Body of pancreas (tissue), 4 donors: ENCODE measurements around the gene CDH11. TPM values are rescaled to one million over a fixed set of nuclear protein-coding genes. Genes with fewer than 3 reads are reported as not detected.

Source experiments
- ATAC-seq: fragments of 150-250 bp; one replicate; pipeline ENCODE4 v1.9.1; 2016
- DNase-seq, 4 donors: peaks; one replicate each; pipeline ENCODE4 v3.0.0-alpha.2; 2019
- H3K27ac ChIP-seq, 4 donors: fragments of 200-600 bp; sonication (generic); 1 replicate in 3 of 4; 2 replicates in 1 of 4; pipeline versions ENCODE4 v1.5.1 to v1.6.1; 2016 to 2019; ENCODE audit warnings: mild to moderate bottlenecking in 1 of 4, mixed read lengths in 1 of 4, moderate library complexity in 1 of 4
- H3K27me3 ChIP-seq, 2 donors: fragments of 200-600 bp; sonication (generic); one replicate each; pipeline ENCODE4 v1.6.0; 2016; ENCODE audit warnings: mild to moderate bottlenecking in 1 of 2
- H3K36me3 ChIP-seq, 2 donors: fragments of 200-600 bp; sonication (generic); replicated peaks in 1 of 2; 2 replicates each; pipeline ENCODE4 v1.5.1; 2016; ENCODE audit warnings: low read depth in 2 of 2; ENCODE audit not compliant: insufficient read depth in 1 of 2
- H3K4me1 ChIP-seq: fragments of 200-600 bp; sonication (generic); one replicate; pipeline ENCODE4 v1.6.0; 2016
- H3K4me3 ChIP-seq, 2 donors: fragments of 200-600 bp; sonication (generic); 1 replicate in 1 of 2; 2 replicates in 1 of 2; pipeline ENCODE4 v1.5.1; 2016 to 2019
- H3K9me3 ChIP-seq, 3 donors: fragments of 200-600 bp; sonication (generic); 1 replicate in 2 of 3; 2 replicates in 1 of 3; pipeline ENCODE4 v1.5.1; 2016
- CTCF ChIP-seq, 7 experiments: fragments of 450-650 bp in 4 of 7; fragments of 200-600 bp in 3 of 7; sonication (generic) in 3 of 7; IDR thresholded peaks; one replicate each; pipeline ENCODE4 v1.5.1; 2016 to 2019; ENCODE audit warnings: antibody characterized with exemption in 7 of 7
- POLR2A ChIP-seq, 3 donors: fragments of 450-650 bp; IDR thresholded peaks; one replicate each; pipeline ENCODE4 v1.6.1; 2016; ENCODE audit warnings: antibody characterized with exemption in 3 of 3, mild to moderate bottlenecking in 2 of 3
- WGBS, 2 donors: methylation state at CpG; one replicate each; pipeline ENCODE4 v1.1.5; 2017; 5-methylcytosine and 5-hydroxymethylcytosine counted together
- intact Hi-C: fragments of 100-400 bp; cut with DNase I; formaldehyde crosslinking; loops from one replicate; pipeline ENCODE4 v1.15.1; 2023
- total RNA-seq, 2 donors: library from RNA; depleted of rRNA; stranded (reverse); fragments of >200 nt; gene quantifications; one replicate each; pipeline ENCODE4 v1.1.0, GENCODE V29; 2016

CDH11 gene
- total RNA-seq, 2 donors from 2014 or later: 8.6 to 17.6 TPM

- H3K4me3 ChIP-seq: no peak overlapping the region
- TF ChIP-seq POLR2A (IDR thresholded peaks at IDR 0.05): no peak
- no peak for TF ChIP-seq CTCF (IDR thresholded peaks at IDR 0.05)
- intact Hi-C loops: no loop called here
Observed at GRCh38 chr16:65070831-65071432, 50.9 kb downstream of the CDH11 start.

DNA sequence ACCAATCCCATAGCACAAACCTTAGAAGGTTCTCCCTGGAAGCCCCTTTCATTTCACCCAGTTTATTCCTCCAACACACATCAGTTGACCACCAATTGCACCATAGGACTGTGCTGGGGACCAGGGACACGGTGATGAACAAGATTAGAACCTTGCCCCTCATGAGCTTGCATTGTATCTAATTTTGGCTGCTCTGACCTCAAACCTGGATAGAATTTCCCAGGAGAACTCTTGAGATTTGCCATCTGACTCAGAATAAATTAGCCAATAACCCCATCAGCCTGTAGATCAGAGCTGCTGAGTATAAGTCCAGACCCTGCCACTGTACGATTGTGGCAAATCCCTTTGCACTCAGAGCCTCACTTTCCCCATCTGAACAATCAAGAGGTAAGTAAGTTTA is 52.1 kb downstream of the CDH11 start:
- Histone ChIP-seq H3K36me3 (no peaks in the 10 kb centered on the region), H3K4me3 (no peak overlapping the region), H3K4me1 (no peaks in the 10 kb centered on the region), H3K27ac (no peak overlapping the region), H3K27me3 (no peaks in the 10 kb centered on the region), H3K9me3 (no peaks in the 10 kb centered on the region)
- DNase-seq (no peak), ATAC-seq (no peak)
- intact Hi-C loops: no loop called here
- 53 to 55% methylated on average over 2 of the region's 2 CpGs for WGBS, 2 donors
- TF ChIP-seq CTCF (IDR thresholded peaks at IDR 0.05) (no peak), POLR2A (IDR thresholded peaks at IDR 0.05) (no peak)

More at GRCh38 chr16:65070831-65071432, 50.9 kb downstream of the CDH11 start:
- WGBS, 2 donors: 56 to 57% methylated on average over 12 of the region's 12 CpGs
- H3K36me3 ChIP-seq: no peaks in the 10 kb centered on the region
- H3K27ac ChIP-seq: peak overlapping the region in 1 of 4 donors; percentile 22
- ATAC-seq (peak; percentile 95), DNase-seq (peak; percentile 36 to 69 (median 47))
- no peaks in the 10 kb centered on the region for H3K4me1 ChIP-seq
- H3K27me3 ChIP-seq: no peaks in the 10 kb centered on the region
- H3K9me3 ChIP-seq: no peaks in the 10 kb centered on the region

GRCh38 chr16:65069065-65069464 is 52.8 kb downstream of the CDH11 start:
- ATAC-seq: no peak
- H3K4me1 ChIP-seq: no peaks in the 10 kb centered on the region
- H3K4me3 ChIP-seq: no peak overlapping the region
- DNase-seq: no peak
- intact Hi-C loops: no loop called here
- no peaks in the 10 kb centered on the region for H3K36me3 ChIP-seq
- H3K27me3 ChIP-seq: no peaks in the 10 kb centered on the region
- H3K9me3 ChIP-seq: no peaks in the 10 kb centered on the region
- 33 to 49% methylated on average over 4 of the region's 4 CpGs for WGBS, 2 donors
- H3K27ac ChIP-seq: no peak overlapping the region
- TF ChIP-seq CTCF (IDR thresholded peaks at IDR 0.05): no peak
- no peak for TF ChIP-seq POLR2A (IDR thresholded peaks at IDR 0.05)

DNA sequence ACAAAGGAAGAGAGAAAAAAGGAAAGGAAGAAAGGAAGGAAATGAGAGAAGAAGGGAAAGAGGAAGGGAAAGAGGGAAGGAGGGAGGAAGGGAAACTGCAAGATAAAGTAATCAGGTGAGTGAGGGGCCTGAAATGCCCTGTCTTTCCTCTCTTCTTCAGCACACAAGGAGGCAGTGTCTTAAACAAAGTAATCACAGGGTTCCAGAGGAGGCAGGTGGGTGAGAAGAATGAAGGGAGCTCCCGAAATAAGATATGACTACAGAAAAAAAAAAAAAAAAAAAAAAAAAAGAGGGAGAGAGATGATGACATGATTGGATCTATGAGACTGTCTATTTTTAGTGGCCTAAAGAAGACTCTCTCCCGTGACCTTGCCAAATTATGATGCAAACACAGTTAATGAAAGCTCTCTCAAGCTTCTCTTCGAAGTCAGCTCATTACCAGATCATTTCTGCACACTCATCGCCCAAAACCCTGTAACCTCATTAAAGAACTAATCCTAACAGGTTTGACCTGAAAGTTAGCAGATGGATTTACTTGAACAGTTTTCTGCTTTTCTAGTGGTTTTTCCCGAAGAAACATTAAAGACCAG is 53.6 kb downstream of the CDH11 start:
- TF ChIP-seq CTCF (IDR thresholded peaks at IDR 0.05) (no peak), POLR2A (IDR thresholded peaks at IDR 0.05) (no peak)
- Histone ChIP-seq H3K9me3 (no peaks in the 10 kb centered on the region), H3K4me3 (no peak overlapping the region), H3K4me1 (no peaks in the 10 kb centered on the region), H3K27ac (no peak overlapping the region), H3K36me3 (no peaks in the 10 kb centered on the region), H3K27me3 (no peaks in the 10 kb centered on the region)
- 37 to 47% methylated on average over 5 of the region's 5 CpGs for WGBS, 2 donors
- ATAC-seq (no peak), DNase-seq (no peak)
- intact Hi-C loops: no loop called here

GRCh38 chr16:65066651-65067050 is 55.2 kb downstream of the CDH11 start:
- Histone ChIP-seq H3K27me3 (no peaks in the 10 kb centered on the region), H3K4me1 (no peaks in the 10 kb centered on the region), H3K4me3 (no peak overlapping the region), H3K27ac (no peak overlapping the region), H3K36me3 (no peaks in the 10 kb centered on the region), H3K9me3 (no peaks in the 10 kb centered on the region)
- no peak for DNase-seq
- TF ChIP-seq POLR2A (IDR thresholded peaks at IDR 0.05) (no peak), CTCF (IDR thresholded peaks at IDR 0.05) (no peak)
- intact Hi-C loops: no loop called here
- ATAC-seq: no peak
- WGBS, 2 donors: 35 to 50% methylated on average over 1 of the region's 1 CpG
